Mucosa of gallbladder (tissue), 1 donor: ENCODE results near the gene TMEM234. TPM values are rescaled to one million over a fixed set of nuclear protein-coding genes. Genes with fewer than 3 reads are reported as not detected.

ENCODE experiments used
- DNase-seq: peaks from one replicate; pipeline ENCODE4 v3.0.0-alpha.2; 2020; ENCODE audit warnings: low spot score
- total RNA-seq: library from RNA; stranded (reverse); gene quantifications from one replicate; pipeline ENCODE4 v1.2.1, GENCODE V29; 2021
- donor health status: DM: no; HTN: no; CAD: no.

The TMEM234 gene
- total RNA-seq, 1 donor from 2014 or later, result 35.1 TPM

DNA sequence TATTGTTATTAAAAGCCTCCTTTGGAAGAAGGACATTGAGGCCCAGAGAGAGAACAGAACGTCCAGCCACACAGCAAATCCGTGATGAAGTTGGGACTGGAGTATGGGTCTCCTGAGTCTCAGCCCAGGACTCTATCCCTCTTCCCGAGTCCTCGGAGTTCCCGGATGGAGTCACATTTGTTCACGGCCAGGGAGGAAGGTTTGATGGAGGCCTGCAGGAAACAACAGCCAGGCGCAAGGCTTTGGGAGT, 43.0 kb downstream of the TMEM234 start:
- no peak for DNase-seq

DNA sequence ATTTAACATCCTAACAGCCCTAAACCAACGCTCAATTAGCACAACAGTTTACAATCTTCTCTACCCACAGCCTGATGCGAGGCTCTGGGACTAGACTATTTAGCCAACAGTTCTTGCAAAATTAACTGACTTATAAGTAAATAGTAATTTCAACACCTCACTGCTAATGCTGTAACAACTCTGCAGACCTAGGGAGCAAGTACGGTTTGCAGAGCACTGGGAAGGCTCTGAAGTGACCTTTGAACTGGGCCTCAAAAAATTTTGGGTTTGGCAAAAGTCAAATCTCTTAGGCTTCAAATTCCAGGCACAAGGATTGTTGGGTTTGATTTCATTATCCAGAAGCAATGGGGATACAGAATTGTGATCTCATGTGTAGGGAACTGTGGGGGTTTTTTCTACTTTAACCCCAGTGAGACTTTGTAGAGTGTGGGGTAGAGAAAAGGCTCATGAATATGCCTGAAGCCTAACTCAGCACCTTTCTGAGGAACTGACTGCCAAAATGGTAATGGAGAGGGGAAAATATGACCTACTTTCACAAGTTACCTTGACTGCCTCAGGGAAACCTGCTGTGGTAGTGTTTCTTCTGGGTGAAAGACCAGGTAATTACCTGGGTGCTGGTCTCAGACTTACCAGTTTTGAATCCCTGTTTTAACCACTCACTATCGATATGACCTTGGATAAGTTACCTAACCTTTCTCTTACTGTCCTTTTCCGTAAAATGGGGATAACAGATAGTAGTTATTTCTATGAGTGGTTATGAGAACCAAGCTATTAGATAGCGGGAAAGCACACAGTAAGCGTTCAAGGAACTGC, 43.6 kb downstream of the TMEM234 start:
- no peak for DNase-seq

DNA sequence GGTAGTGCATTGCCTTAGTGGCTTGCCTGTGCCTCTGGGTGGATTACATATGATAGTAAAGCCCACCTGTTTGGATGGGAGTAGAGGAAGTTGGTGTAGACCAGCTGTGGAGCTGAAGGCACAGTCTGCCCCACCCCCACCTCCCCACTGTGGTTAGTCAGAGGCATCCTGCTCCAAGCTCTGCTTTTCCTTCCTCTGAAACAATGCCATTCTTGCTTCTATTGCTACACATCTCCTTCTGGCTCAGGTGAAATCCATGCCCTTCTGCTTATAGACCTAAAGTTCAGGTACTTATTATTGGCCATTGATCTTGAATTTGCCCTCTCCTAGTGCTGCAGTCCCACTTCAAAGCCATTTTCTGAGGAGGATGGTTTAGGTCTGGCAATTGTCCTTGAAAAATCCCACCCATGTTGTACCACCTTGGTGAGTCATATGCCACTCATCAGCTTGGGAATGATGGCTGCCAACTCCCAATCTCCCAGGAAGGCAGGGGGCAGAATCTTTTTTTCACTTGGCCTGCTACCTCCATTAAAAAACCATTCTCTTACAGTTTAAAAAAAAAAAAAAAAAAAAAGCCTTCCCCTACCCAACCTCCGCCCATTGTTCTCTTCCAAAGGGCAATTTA, 49.4 kb downstream of the TMEM234 start:
- DNase-seq, result no peak

- DNase-seq, result no peak
Measured at GRCh38 chr1:32170991-32171390, 51.2 kb downstream of the TMEM234 start.

Other genes starting within 250 kb of the TMEM234 start
- gene KHDRBS1, start 208.5 kb downstream of the TMEM234 start, total RNA-seq, result 99.4 TPM
- 18.4 TPM for gene TMEM39B, start 149.4 kb downstream of the TMEM234 start, total RNA-seq
- 65.2 TPM for gene KPNA6, start 114.3 kb downstream of the TMEM234 start, total RNA-seq
- gene TXLNA, start 42.7 kb downstream of the TMEM234 start, total RNA-seq, result 62.1 TPM
- 12.1 TPM for gene CCDC28B, start 21.8 kb downstream of the TMEM234 start, total RNA-seq
- gene IQCC, start 16.7 kb downstream of the TMEM234 start, total RNA-seq, result 3.5 TPM
- gene DCDC2B, start 13.3 kb downstream of the TMEM234 start, total RNA-seq, result not detected
- gene EIF3I, start 54 bp upstream of the TMEM234 start, total RNA-seq, result 132 TPM
- gene FAM167B, start 24.9 kb upstream of the TMEM234 start, total RNA-seq, result 7.6 TPM
- 11.5 TPM for gene LCK, start 28.9 kb upstream of the TMEM234 start, total RNA-seq
- gene HDAC1, start 69.7 kb upstream of the TMEM234 start, total RNA-seq, result 166 TPM
- gene MARCKSL1, start 113.9 kb upstream of the TMEM234 start, total RNA-seq, result 303 TPM
- 11.1 TPM for gene FAM229A, start 140.1 kb upstream of the TMEM234 start, total RNA-seq
- gene TSSK3, start 140.2 kb upstream of the TMEM234 start, total RNA-seq, result 3.3 TPM
- gene BSDC1, start 172.1 kb upstream of the TMEM234 start, total RNA-seq, result 101 TPM
- 0.03 TPM for gene ZBTB8B, start 242.7 kb upstream of the TMEM234 start, total RNA-seq